ENCODE results near the gene ITPK1.
A peak's percentile ranks its signal among the peaks of the same experiment; 100 is the strongest.
"Not testable (repeated sequence)": the region's sequence is repeated elsewhere in the genome, so short reads cannot be mapped to it uniquely, and the experiment has no call there.

ITPK1 gene

DNA sequence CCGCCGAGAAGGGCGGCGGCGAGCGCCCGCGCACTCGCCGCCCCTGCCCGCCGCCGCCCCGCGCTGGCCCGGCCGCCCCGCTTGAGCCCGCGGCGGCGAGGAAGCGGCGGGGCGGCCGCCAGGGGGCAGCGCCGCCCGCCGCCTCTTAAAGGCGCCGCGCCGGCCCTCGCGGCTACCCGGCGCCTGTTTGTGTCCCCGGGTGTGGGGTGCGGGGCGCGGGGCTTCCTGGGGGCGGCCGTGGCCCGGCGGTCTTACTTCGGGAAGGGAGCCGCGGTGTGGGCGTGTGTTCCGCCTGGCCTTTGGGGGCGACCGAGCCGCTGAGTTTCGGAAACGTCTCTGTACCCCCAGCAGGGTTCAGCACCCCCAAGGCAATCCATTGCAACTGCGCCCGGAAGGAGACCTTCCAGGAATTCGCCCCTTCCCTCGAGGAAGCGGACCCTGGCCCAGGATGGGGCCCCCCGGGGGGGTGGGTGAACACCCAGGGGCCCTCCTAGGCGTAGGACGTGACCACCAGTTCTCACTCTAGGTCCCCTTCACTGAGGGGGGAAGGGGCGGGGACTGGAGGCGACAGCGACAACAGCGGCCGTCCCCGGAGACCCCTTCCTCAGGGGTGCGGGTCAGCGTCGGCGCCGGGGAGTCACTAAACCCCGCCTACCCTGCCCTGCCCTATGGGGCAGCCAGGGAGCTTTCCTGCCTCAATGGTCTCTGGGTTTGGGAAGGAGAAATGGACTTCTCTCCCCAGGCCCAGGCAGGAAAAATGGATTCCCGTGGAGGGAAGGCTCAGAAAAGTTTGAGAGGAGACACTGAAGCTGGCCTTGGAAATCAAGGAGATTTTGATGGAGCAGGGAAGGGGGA is at the start of gene ITPK1:
Gene ITPK1 (minus strand): TSS at position 105 of the 855 bp plus-strand sequence. CDS start 762 bp downstream, outside the sequence.
- peak in 1 of 2 experiments; percentile 84 for DNase-seq

GRCh38 chr14:93163564-93163963 is 47.8 kb upstream of the ITPK1 start:
- DNase-seq, result no peak

DNA sequence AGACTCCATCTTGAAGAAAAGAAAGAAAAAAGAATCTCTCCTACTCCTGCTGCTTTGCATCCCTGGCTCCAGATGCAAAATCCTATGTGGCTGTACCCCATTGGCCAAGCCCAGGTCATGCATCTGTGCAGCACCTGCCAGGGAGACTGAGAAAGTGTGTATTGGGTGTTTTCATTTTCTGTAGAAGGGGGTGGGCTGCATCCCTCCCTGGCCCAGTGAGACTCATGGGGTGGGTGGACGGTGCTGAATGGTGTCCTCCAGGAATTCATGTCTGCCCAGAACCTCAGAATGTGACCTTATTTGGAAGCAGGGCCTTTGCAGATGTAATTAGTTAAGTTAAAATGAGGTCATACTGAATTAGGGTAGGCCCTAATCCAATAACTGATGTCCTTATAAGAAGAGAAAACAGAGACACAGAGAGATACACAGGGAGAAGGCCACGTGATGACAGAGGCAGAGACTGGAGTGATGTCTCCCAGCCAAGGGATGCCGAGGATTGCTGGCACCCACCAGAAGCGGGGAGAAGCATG is 45.8 kb upstream of the ITPK1 start:
- peak in 1 of 2 experiments; percentile 23 for DNase-seq

DNA sequence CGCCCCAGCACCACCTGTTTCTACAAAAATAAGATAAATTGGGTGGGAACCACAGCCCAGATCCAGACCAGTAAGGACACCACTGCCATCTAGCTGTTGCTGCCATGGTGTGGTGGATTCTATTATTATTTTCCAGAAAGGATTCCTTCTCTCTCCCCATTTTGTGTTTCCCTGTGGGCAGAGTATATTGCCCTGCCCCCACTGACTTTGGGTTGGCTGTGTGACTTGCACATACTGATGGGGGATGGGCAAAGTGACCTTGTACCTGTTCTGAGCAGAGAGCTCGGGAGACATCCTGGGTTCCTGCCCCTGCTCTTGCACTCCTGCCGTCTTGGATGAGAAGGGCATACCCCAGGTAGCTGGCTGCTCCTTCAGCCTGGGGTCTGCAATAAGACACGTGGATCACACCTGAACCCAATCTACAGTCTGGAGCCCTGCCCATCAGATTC is 44.7 kb upstream of the ITPK1 start:
- peak; percentile 2 to 49 for DNase-seq

- not testable (repeated sequence) for DNase-seq
Measured at GRCh38 chr14:93159625-93160352, 44.1 kb upstream of the ITPK1 start.

DNA sequence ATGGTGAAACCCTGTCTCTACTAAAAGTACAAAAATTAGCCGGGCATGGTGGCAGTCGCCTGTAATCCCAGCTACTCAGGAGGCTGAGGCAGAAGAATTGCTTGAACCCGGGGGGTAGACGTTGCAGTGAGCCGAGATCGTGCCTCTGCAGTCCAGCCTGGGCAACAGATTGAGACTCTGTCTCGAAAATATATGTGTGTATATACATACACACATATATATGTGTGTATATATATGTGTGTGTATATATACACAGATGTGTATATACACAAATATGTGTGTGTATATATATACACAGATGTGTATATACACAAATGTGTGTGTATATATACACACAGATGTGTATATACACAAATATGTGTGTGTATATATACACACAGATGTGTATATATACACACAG is 42.6 kb upstream of the ITPK1 start:
- not testable (repeated sequence) for DNase-seq

DNA sequence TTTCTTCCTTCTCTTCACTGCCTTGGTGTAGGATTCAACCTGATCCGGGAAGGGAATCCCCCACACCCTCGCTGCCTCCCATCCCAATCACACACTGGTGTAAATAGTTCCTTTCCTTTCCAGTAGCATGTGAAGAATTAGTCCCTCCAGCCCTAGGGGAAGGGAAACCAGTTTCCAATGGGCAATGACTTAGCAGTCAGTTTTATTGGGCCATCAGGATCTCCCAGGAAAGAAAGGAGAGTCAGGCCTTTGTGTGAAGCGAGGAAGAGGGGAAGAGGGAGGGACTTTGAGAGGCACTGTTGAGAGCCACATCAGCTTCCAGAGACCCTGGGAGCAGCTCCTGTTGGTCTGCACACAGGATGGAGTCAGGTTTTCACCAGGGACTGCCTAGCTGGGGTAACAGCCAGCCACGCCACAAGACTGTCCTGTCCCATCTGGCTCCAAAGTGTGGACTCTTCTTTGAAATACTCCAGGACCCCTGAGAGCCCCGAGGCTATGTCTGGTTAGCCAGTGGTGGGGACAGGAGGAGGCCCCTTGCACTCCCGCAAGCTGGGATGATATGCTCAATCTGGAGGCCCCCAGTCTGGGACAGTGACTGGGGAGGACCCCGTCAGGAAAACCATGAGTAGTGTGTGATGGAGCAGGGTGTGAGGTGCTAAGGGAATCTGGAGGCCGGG is 41.1 kb upstream of the ITPK1 start:
- no peak for DNase-seq

DNA sequence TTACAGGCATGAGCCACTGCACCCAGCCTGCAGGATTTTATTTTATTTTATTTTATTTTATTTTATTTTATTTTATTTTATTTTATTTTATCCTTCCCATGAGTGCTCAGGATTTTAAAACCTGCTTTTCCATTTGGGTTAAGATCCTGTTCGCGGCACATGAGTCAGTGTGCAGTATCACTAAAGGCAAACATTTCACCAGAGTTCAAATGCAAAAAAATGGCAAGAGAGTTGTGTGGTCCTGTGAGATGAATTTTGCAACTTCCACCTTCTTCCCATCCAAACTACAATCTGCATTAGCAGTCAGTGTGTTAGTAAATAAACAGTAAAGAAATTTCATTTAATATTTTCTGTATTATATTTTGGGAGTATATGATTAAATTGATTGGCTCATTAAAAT is 39.9 kb upstream of the ITPK1 start:
- DNase-seq, result no peak

GRCh38 chr14:93153121-93153520 is 37.4 kb upstream of the ITPK1 start:
- no peak for DNase-seq

DNA sequence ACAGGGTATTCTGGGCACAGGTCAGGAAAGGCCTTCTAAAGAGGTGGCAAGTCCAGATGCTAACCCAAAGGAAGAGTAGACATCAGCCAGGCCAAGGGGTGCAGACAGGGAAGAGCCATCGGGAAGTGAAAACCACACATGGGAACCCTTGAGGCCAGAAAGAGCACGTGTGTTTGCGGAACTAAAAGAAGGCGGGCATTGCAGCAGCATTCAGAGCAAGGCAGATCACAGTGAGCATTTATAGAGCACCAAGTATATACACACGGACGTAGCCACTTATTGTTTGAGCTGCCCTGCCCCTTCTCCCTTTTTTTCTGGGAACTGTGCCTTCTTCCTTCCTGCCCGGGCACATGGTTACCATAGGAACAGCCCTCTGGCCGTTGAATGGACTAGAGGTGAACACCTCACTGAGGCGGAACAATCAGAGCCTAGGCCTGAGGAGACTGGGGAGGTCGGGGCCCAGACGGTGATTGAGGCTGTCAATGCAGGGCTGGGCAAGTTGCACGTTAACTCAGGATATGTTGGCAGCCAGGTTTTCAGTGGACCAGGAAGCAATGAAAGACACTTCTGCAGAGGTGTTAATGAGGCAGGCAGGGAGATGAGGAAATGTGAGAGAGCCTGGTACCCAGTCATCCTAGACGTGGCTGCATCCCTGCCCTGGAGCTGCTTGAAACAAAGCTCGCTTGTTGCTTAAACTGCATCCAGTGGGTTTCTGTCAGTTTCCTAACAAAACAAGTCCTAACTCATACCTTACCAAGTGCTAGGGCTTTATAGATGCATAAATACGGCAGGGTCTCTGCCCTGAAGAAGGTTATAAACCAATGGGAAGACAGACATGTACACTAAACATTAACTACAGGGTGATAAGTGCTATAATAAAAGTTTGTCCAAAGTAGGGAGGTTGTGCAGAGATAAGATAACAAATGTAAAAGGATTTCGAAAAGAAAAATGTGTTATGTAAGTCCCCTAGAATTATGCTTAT is 34.8 kb upstream of the ITPK1 start:
- peak in 1 of 2 experiments; percentile 18 for DNase-seq

GRCh38 chr14:93148979-93149378 is 33.3 kb upstream of the ITPK1 start:
- no peak for DNase-seq

- no peak for DNase-seq
Measured at GRCh38 chr14:93146119-93146518, 30.4 kb upstream of the ITPK1 start.

GRCh38 chr14:93142854-93143652 is 27.3 kb upstream of the ITPK1 start:
- DNase-seq, result no peak

GRCh38 chr14:93137864-93138263 is 22.1 kb upstream of the ITPK1 start:
- DNase-seq, result peak; percentile 8 to 49

DNA sequence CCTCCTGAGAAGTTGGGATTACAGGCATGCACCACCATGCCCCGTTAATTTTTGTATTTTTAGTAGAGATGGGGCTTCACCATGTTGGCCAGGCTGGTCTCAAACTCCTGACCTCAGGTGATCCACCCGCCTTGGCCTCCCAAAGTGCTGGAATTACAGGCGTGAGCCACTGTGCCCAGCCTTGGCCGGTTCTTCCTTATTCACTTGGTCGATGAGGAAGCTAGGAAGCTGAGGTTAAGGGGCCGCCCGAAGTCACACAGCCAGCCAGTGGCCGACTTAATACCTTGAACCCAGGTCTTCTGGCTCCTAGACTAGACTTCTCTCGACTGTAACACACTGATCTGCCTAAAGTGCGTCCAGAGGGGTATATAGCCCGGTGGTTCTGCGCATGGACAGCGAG is 20.8 kb upstream of the ITPK1 start:
- not testable (repeated sequence) for DNase-seq

GRCh38 chr14:93136009-93136408 is 20.3 kb upstream of the ITPK1 start:
- DNase-seq, result no peak

GRCh38 chr14:93135399-93135798 is 19.7 kb upstream of the ITPK1 start:
- DNase-seq, result no peak

GRCh38 chr14:93133464-93133863 is 17.7 kb upstream of the ITPK1 start:
- DNase-seq, result no peak

DNA sequence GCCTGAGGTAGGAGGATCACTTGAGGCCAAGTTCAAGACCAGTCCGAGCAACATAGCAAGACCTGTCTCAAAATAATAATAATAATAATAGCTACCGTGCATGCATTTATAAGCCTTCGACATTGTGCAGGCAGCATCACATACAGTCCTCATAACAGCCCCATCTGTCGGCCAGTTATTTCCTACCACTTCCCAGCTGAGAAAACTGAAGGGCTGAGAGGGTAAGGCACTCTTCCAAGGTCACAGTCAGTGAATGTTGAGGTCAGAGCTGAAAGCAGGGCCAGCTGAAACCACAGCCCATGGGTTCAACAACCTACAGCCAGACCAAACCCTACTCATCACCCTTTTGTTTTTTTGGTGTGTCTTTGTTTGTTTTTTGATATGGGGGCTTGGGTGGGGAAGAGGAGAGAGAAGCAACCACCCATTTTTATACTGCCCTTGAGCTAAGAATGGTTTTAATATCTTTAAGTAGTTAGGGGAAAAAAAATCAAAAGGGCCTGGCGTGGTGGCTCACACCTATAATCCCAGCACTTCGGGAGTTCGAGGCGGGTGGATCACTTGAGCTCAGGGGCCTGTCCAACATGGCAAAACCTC is 16.8 kb upstream of the ITPK1 start:
- DNase-seq, result peak; percentile 8 to 39

DNA sequence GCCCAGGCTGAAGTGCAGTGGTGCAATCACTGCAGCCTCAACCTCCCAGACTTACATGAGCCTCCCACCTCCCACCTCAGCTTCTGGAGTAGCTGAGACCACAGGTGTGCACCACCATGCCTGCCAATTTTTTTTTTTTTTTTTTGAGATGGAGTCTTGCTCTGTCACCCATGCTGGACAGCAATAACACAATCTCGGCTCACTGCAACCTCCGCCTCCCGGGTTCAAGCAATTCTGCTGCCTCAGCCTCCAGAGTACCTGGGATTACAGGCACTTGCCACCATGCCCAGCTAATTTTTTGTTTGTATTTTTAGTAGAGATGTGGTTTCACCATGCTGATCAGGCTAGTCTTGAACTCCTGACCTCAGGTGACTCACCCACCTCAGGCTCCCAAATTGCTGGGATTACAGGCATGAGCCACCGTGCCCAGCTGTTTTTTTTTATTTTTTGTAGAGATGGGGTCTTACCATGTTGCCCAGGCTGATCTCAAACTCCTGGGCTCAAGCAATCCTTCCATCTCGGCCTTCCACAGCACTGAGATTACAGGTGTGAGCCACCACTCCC is 15.6 kb upstream of the ITPK1 start:
- DNase-seq, result not testable (repeated sequence)

Data from NCI-H526 (cell line).